Neural cell (in vitro differentiated cells): ENCODE measurements around the gene ADGRG3. TPM values are rescaled to one million over a fixed set of nuclear protein-coding genes. Genes with fewer than 3 reads are reported as not detected.

Experiments used
- H2AFZ ChIP-seq: fragments of 200-600, 300-800 bp; sonication (generic), shearing (Covaris generic); 2 replicates; pipeline ENCODE4 v1.6.0; 2014; ENCODE audit warnings: low read depth, mild to moderate bottlenecking, antibody characterized with exemption, low read length, moderate library complexity
- H3F3A ChIP-seq: fragments of 200-600 bp; shearing (Covaris generic); 2 replicates; pipeline ENCODE4 v1.6.1; 2016; ENCODE audit warnings: mild to moderate bottlenecking, moderate library complexity, mixed read lengths, antibody characterized with exemption, low read length; ENCODE audit not compliant: insufficient read depth, poor library complexity, severe bottlenecking
- H3K27ac ChIP-seq: fragments of 200-600, 300-800 bp; sonication (generic), shearing (Covaris generic); 2 replicates; pipeline ENCODE4 v1.5.1; 2014; ENCODE audit warnings: mild to moderate bottlenecking, low read length, moderate library complexity
- H3K27me3 ChIP-seq: fragments of 300-800, 200-600 bp; sonication (generic), shearing (Covaris generic); 2 replicates; pipeline ENCODE4 v1.6.0; 2014; ENCODE audit warnings: mild to moderate bottlenecking, low read depth, low read length, moderate library complexity; ENCODE audit not compliant: insufficient read depth
- H3K36me3 ChIP-seq: fragments of 300-800, 200-600 bp; sonication (generic), shearing (Covaris generic); 2 replicates; pipeline ENCODE4 v1.5.1; 2014; ENCODE audit warnings: mild to moderate bottlenecking, antibody characterized with exemption, low read length, moderate library complexity; ENCODE audit not compliant: insufficient read depth
- H3K4me2 ChIP-seq: fragments of 300-800, 200-600 bp; sonication (generic), shearing (Covaris generic); 2 replicates; pipeline ENCODE4 v1.6.0; 2014; ENCODE audit warnings: mild to moderate bottlenecking, low read length
- H3K4me3 ChIP-seq: fragments of 300-800, 200-600 bp; sonication (generic), shearing (Covaris generic); 2 replicates; pipeline ENCODE4 v1.5.1; 2014; ENCODE audit warnings: mild to moderate bottlenecking, low read length, moderate library complexity
- H3K79me2 ChIP-seq: fragments of 200-600 bp; shearing (Covaris generic); replicated peaks from 2 replicates; pipeline ENCODE4 v1.6.0; 2014; ENCODE audit warnings: mild to moderate bottlenecking, low read length, moderate library complexity; ENCODE audit not compliant: insufficient read depth
- H3K9ac ChIP-seq: fragments of 300-800, 200-600 bp; sonication (generic), shearing (Covaris generic); 2 replicates; pipeline ENCODE4 v1.6.1; 2016; ENCODE audit warnings: mild to moderate bottlenecking, low read length, mixed read lengths
- H3K9me2 ChIP-seq: fragments of 200-600 bp; shearing (Covaris generic); 2 replicates; pipeline ENCODE4 v1.6.1; 2016; ENCODE audit warnings: mild to moderate bottlenecking, low read length, mixed read lengths; ENCODE audit not compliant: insufficient read depth
- H3K9me3 ChIP-seq: fragments of 200-600, 300-800 bp; sonication (generic), shearing (Covaris generic); 2 replicates; pipeline ENCODE4 v1.6.1; 2016; ENCODE audit warnings: mild to moderate bottlenecking, mixed run types, low read length, moderate library complexity, mixed read lengths
- H4K20me1 ChIP-seq: fragments of 200-600 bp; shearing (Covaris generic); 2 replicates; pipeline ENCODE4 v1.6.1; 2016; ENCODE audit warnings: mild to moderate bottlenecking, mixed run types; ENCODE audit not compliant: insufficient read depth
- EP300 ChIP-seq: fragments of 450-650 bp; conservative IDR thresholded peaks from 2 replicates; pipeline ENCODE4 v1.6.1; 2014; ENCODE audit warnings: antibody characterized with exemption, mild to moderate bottlenecking, moderate library complexity; ENCODE audit not compliant: poor library complexity, severe bottlenecking
- EZH2 ChIP-seq: fragments of 200-600, 300-800 bp; shearing (Covaris generic), sonication (generic); IDR thresholded peaks from 2 replicates; pipeline ENCODE4 v1.6.1; 2014; ENCODE audit warnings: antibody characterized with exemption, low read length, borderline replicate concordance, mild to moderate bottlenecking; ENCODE audit not compliant: insufficient read depth, poor library complexity, severe bottlenecking
- MXI1 ChIP-seq: fragments of 450-650 bp; conservative IDR thresholded peaks from 2 replicates; pipeline ENCODE4 v1.6.1; 2014; ENCODE audit warnings: antibody characterized with exemption, mild to moderate bottlenecking; ENCODE audit not compliant: poor library complexity, severe bottlenecking
- POLR2AphosphoS5 ChIP-seq: IDR thresholded peaks from 2 replicates; pipeline ENCODE4 v1.6.1; 2012
- RAD21 ChIP-seq: fragments of 450-650 bp; conservative IDR thresholded peaks from 2 replicates; pipeline ENCODE4 v1.6.1; 2014; ENCODE audit warnings: antibody characterized with exemption, mild to moderate bottlenecking, moderate library complexity
- SMC3 ChIP-seq: fragments of 450-650 bp; conservative IDR thresholded peaks from 2 replicates; pipeline ENCODE4 v1.6.1; 2014; ENCODE audit warnings: antibody characterized with exemption, mild to moderate bottlenecking, moderate library complexity; ENCODE audit not compliant: poor library complexity
- TAF1 ChIP-seq: IDR thresholded peaks from 2 replicates; pipeline ENCODE4 v1.6.1; 2012; ENCODE audit warnings: low read depth
- polyA plus RNA-seq: library from polyadenylated mRNA; depleted of rRNA; stranded (reverse); fragments of >200 nt; gene quantifications from 2 replicates; pipeline ENCODE4 v1.2.3, GENCODE V29; 2014
- TF ChIP-seq, protein P1 (sequence below): fragments of 450-650 bp; IDR thresholded peaks from 2 replicates; pipeline ENCODE4 v1.5.1; 2014; ENCODE audit warnings: antibody characterized with exemption, mild to moderate bottlenecking, moderate library complexity; ENCODE audit not compliant: poor library complexity, severe bottlenecking
- TF ChIP-seq, protein P2 (sequence below): IDR thresholded peaks from 2 replicates; pipeline ENCODE4 v1.6.1; 2012; ENCODE audit warnings: borderline replicate concordance

ADGRG3 gene
- polyA plus RNA-seq, 1 donor from 2014 or later = 0.62 TPM

DNA sequence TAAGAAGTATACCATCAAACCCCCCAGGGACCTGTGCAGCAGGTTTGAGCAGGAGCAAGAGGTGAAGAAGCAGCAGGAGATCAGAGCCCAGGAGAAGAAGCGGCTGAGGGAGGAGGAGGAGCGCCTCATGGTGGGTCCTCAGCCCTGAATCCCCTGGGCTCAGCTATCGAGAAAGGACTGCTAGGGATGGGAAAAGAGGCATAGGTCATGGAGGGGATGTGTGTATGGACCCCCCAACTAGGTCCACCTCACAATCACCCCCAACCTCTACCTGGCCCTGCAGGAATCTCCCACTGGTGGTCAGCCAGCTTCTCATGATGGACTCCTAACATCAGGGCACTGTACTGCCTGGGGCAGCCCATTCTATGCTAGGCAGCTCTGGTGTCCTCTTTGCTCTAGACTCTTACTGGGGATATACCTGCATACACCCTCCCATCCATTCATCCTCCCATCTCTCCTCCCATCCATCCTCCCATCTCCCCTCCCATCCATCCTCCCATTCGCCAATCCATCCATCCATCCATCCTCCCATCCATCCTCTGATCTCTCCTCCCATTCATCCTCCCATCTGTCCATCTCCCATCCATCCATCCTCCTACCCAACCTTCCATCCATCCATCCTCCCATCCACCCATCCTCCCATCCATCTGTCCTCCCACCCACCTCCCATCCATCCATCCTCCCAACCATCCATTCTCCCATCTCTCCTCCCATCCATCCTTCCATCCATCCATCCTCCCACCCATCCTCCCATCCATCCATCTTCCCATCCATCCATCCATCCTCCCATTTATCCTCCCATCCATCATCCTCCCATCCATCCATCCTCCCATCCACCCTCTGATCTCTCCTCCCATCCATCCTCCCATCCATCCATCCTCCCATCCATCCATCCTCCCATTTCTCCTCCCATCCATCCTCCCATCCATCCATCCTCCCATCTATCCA, 37.1 kb downstream of the ADGRG3 start:
- Histone ChIP-seq H3K27me3 (no peaks in the 10 kb centered on the region), H2AFZ (no peak overlapping the region), H3K79me2 (no peaks in the 10 kb centered on the region), H3K9ac (no peak overlapping the region), H4K20me1 (no peaks in the 10 kb centered on the region), H3K9me3 (no peaks in the 10 kb centered on the region), H3K36me3 (no peaks in the 10 kb centered on the region), H3K27ac (no peak overlapping the region), H3F3A (no peaks in the 10 kb centered on the region), H3K4me3 (no peak overlapping the region), H3K4me2 (no peak overlapping the region), H3K9me2 (no peaks in the 10 kb centered on the region)
- no peak for TF ChIP-seq SMC3
- no peak for TF ChIP-seq RAD21
- TF ChIP-seq EZH2 = no peak
- TF ChIP-seq TAF1 = no peak
- no peak for TF ChIP-seq POLR2AphosphoS5
- TF ChIP-seq, protein P1, sequence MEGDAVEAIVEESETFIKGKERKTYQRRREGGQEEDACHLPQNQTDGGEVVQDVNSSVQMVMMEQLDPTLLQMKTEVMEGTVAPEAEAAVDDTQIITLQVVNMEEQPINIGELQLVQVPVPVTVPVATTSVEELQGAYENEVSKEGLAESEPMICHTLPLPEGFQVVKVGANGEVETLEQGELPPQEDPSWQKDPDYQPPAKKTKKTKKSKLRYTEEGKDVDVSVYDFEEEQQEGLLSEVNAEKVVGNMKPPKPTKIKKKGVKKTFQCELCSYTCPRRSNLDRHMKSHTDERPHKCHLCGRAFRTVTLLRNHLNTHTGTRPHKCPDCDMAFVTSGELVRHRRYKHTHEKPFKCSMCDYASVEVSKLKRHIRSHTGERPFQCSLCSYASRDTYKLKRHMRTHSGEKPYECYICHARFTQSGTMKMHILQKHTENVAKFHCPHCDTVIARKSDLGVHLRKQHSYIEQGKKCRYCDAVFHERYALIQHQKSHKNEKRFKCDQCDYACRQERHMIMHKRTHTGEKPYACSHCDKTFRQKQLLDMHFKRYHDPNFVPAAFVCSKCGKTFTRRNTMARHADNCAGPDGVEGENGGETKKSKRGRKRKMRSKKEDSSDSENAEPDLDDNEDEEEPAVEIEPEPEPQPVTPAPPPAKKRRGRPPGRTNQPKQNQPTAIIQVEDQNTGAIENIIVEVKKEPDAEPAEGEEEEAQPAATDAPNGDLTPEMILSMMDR = no peak
- TF ChIP-seq, protein P2, sequence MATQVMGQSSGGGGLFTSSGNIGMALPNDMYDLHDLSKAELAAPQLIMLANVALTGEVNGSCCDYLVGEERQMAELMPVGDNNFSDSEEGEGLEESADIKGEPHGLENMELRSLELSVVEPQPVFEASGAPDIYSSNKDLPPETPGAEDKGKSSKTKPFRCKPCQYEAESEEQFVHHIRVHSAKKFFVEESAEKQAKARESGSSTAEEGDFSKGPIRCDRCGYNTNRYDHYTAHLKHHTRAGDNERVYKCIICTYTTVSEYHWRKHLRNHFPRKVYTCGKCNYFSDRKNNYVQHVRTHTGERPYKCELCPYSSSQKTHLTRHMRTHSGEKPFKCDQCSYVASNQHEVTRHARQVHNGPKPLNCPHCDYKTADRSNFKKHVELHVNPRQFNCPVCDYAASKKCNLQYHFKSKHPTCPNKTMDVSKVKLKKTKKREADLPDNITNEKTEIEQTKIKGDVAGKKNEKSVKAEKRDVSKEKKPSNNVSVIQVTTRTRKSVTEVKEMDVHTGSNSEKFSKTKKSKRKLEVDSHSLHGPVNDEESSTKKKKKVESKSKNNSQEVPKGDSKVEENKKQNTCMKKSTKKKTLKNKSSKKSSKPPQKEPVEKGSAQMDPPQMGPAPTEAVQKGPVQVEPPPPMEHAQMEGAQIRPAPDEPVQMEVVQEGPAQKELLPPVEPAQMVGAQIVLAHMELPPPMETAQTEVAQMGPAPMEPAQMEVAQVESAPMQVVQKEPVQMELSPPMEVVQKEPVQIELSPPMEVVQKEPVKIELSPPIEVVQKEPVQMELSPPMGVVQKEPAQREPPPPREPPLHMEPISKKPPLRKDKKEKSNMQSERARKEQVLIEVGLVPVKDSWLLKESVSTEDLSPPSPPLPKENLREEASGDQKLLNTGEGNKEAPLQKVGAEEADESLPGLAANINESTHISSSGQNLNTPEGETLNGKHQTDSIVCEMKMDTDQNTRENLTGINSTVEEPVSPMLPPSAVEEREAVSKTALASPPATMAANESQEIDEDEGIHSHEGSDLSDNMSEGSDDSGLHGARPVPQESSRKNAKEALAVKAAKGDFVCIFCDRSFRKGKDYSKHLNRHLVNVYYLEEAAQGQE = no peak
- no peak for TF ChIP-seq MXI1

DNA sequence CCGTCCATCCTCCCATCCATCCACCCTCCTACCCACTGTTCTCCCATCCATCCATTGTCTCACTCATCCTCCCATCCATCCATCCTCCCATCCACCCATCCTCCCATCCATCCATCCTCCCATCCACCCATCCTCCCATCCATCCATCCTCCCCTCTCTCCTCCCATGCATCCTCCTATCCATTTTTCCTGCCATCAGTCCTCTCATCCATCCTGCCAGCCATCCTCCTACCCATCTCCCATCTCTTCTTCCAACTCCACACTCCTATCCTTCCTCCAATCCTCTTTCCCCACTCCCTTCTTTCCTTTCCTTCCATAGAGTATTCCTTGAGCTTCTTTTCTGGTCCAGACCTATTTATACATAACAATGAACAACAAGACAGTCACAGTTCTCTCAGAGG, 38.6 kb downstream of the ADGRG3 start:
- no peaks in the 10 kb centered on the region for H3K27me3 ChIP-seq
- H3K79me2 ChIP-seq = no peaks in the 10 kb centered on the region
- no peak overlapping the region for H3K4me3 ChIP-seq
- H4K20me1 ChIP-seq = no peaks in the 10 kb centered on the region
- H3F3A ChIP-seq = no peaks in the 10 kb centered on the region
- H3K9me2 ChIP-seq = no peaks in the 10 kb centered on the region
- H3K27ac ChIP-seq = no peak overlapping the region
- H2AFZ ChIP-seq = no peak overlapping the region
- no peaks in the 10 kb centered on the region for H3K36me3 ChIP-seq
- no peaks in the 10 kb centered on the region for H3K9me3 ChIP-seq
- no peak overlapping the region for H3K9ac ChIP-seq
- no peak overlapping the region for H3K4me2 ChIP-seq
- TF ChIP-seq EZH2 = no peak
- TF ChIP-seq EP300 = no peak
- no peak for TF ChIP-seq RAD21
- TF ChIP-seq MXI1 = no peak
- no peak for TF ChIP-seq TAF1
- TF ChIP-seq SMC3 = no peak
- TF ChIP-seq, protein P2 = no peak
- TF ChIP-seq POLR2AphosphoS5 = no peak
- TF ChIP-seq, protein P1 = no peak
